Ovary (tissue), 9 donors: ENCODE measurements around the gene HERC6. TPM values are rescaled to one million over a fixed set of nuclear protein-coding genes. Genes with fewer than 3 reads are reported as not detected.
A peak's percentile ranks its signal among the peaks of the same experiment; 100 is the strongest.

Experiments
- DNase-seq, 5 donors: peaks; one replicate each; pipeline ENCODE4 v3.0.0-alpha.2; 2019 to 2020
- H3K27ac ChIP-seq, 2 donors: fragments of 200-600 bp; one replicate each; pipeline versions ENCODE4 v1.5.1 to v1.8.0; 2019 to 2022
- H3K27me3 ChIP-seq: fragments of 200-600 bp; one replicate; pipeline ENCODE4 v1.8.0; 2022
- H3K36me3 ChIP-seq: fragments of 200-600 bp; sonication (generic); one replicate; pipeline ENCODE4 v1.5.1; 2019
- H3K4me1 ChIP-seq: one replicate; pipeline ENCODE4 v1.8.1; 2013; ENCODE audit warnings: mild to moderate bottlenecking, moderate library complexity; ENCODE audit not compliant: insufficient read depth
- H3K4me3 ChIP-seq: fragments of 200-600 bp; sonication (generic); one replicate; pipeline ENCODE4 v1.5.1; 2017
- H3K9me3 ChIP-seq, 2 donors: fragments of 200-600 bp in 1 of 2; sonication (generic) in 1 of 2; one replicate each; pipeline versions ENCODE4 v1.5.1 to v1.8.1; 2013 to 2019; ENCODE audit warnings: mild to moderate bottlenecking in 1 of 2, moderate library complexity in 1 of 2
- EP300 ChIP-seq: sonication (generic); formaldehyde crosslinking; IDR thresholded peaks from one replicate; pipeline ENCODE4 v1.6.1; 2017; ENCODE audit warnings: antibody characterized with exemption
- POLR2A ChIP-seq: fragments of 450-650 bp; IDR thresholded peaks from one replicate; pipeline ENCODE4 v1.6.1; 2017; ENCODE audit warnings: antibody characterized with exemption, mild to moderate bottlenecking, moderate library complexity
- WGBS, 3 donors: extraction: QIAGEN DNeasy Blood & Tissue Kit in 1 of 3; methylation state at CpG; one replicate each; pipeline versions ENCODE4 v1.1.5 to v1.1.7; 2013 to 2017; 5-methylcytosine and 5-hydroxymethylcytosine counted together
- intact Hi-C, 4 donors: fragments of 100-400 bp; cut with DNase I; formaldehyde crosslinking; loops; one replicate each; pipeline versions ENCODE4 v1.11.0 to v1.15.1; 2022 to 2023
- polyA plus RNA-seq, 2 donors: library from polyadenylated mRNA; stranded (reverse); fragments of 200-250 nt in 1 of 2; fragments of 350-450 nt in 1 of 2; fragmentation: Illumina TruSeq in 1 of 2; extraction: RNeasy Lipid Tissue Mini Kit (QIAGEN cat#74804) in 1 of 2; gene quantifications; one replicate each; pipeline ENCODE4 v1.2.3, GENCODE V29; 2013 to 2014
- total RNA-seq, 7 donors: library from RNA; depleted of rRNA in 2 of 7; stranded (reverse); fragments of >200 nt in 2 of 7; fragmentation: NEBNext Ultra II Directional in 3 of 7; extraction: Animal tissue kit (Norgen Biotek cat#: 25700) in 3 of 7; gene quantifications; one replicate each; pipeline versions ENCODE4 v1.1.0 to v1.2.4, GENCODE V29; 2016 to 2023
- TF ChIP-seq, protein P1 (sequence below), 3 donors: fragments of 450-650 bp in 2 of 3; fragments of 200-600 bp in 1 of 3; IDR thresholded peaks; one replicate each; pipeline versions ENCODE4 v1.5.1 to v1.8.0; 2016 to 2022; ENCODE audit warnings: antibody characterized with exemption in 3 of 3, mild to moderate bottlenecking in 1 of 3
- donor health status: DM: no; HTN: no; CAD: no; lungs with moderate emphysema.
- donor health status: DM: no; HTN: no; CAD: no.
- donor health status: Bipolar disorder and iron deficiency.
- donor health status: DM: yes; HTN: yes; CAD: no.
- donor health status: DM: no; HTN: no; CAD: no.
- donor health status: DM: yes; HTN: yes; CAD: no.

The HERC6 gene
- total and polyA plus RNA-seq, 9 donors, result 9.1 to 24.5 (median 10.8) TPM

DNA sequence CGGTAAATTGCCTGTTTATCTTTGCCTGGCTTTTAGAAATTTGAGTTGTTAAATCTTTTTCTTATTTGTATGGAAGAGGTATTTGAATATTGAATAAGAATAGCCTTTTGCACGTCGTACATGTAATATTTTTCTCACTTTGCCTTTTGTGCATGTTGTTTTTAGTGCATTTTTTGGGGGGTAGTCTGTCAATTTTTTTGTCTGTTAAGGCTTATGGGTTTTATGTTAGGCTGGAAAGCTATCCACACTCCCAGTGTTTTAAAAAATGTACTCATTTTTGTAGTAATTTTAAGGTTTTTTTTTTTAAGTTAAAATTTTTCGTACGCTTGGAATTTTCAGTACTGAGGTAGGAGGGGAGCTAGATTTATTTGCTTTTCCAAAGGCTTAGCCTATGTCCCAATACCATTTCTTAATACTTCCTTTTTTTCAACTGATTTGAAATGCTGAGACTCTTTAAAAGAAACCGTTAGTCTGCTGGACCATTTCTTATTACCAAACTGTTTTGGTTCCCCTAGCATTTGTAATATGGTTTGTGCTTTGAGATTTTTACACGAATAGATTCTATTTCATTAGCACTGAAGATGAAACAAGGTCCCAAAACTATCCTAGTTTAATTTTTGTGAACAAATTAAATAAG, 79.6 kb downstream of the HERC6 start:
- intact Hi-C loops, result loop anchor here in 2 of 4 donors (5.0 to 10.0 kb wide), 3 partner anchors 83 to 243 kb away; partner anchors contain the start of genes HERC6 (in 2 of the 2) and PPM1K (in 1 of the 2)
- Histone ChIP-seq H3K36me3 (no peaks in the 10 kb centered on the region), H3K27ac (peak overlapping the region in 1 of 2 donors; percentile 92), H3K27me3 (no peaks in the 10 kb centered on the region), H3K4me1 (no peaks in the 10 kb centered on the region), H3K9me3 (no peaks in the 10 kb centered on the region), H3K4me3 (peak overlapping the region; percentile 92)
- TF ChIP-seq EP300 (no peak), POLR2A (no peak)
- TF ChIP-seq, protein P1, sequence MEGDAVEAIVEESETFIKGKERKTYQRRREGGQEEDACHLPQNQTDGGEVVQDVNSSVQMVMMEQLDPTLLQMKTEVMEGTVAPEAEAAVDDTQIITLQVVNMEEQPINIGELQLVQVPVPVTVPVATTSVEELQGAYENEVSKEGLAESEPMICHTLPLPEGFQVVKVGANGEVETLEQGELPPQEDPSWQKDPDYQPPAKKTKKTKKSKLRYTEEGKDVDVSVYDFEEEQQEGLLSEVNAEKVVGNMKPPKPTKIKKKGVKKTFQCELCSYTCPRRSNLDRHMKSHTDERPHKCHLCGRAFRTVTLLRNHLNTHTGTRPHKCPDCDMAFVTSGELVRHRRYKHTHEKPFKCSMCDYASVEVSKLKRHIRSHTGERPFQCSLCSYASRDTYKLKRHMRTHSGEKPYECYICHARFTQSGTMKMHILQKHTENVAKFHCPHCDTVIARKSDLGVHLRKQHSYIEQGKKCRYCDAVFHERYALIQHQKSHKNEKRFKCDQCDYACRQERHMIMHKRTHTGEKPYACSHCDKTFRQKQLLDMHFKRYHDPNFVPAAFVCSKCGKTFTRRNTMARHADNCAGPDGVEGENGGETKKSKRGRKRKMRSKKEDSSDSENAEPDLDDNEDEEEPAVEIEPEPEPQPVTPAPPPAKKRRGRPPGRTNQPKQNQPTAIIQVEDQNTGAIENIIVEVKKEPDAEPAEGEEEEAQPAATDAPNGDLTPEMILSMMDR (IDR thresholded peaks at IDR 0.05), result no peak
- WGBS, 3 donors, result 11 to 17% (median 12%) methylated on average over 7 of the region's 7 CpGs
- DNase-seq, result no peak

DNA sequence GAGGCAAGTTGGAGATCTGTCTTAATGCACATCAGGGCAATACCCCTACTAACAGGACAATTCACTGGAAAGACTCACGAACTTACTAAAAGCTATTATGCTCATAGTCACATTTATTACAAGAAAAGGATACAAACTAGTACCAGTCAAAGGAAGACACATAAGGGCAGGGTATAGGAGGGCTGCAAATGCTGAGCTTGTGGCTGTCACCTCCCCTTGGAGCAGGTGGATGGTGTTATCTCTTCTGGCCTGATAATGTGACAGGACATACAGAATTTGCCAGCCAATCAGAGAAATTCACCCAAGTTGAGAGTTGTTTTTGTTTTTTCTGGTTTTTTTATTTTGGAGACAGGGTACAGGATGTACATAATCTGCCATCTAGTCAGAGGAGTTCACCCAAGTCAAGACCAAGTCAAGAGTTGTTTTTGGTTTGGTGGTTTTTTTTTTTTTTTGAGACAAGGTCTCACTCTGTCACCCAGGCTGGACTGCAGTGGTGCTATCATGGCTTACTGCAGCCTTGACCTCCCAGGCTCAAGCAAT, 87.1 kb downstream of the HERC6 start:
- no peaks in the 10 kb centered on the region for H3K36me3 ChIP-seq

DNA sequence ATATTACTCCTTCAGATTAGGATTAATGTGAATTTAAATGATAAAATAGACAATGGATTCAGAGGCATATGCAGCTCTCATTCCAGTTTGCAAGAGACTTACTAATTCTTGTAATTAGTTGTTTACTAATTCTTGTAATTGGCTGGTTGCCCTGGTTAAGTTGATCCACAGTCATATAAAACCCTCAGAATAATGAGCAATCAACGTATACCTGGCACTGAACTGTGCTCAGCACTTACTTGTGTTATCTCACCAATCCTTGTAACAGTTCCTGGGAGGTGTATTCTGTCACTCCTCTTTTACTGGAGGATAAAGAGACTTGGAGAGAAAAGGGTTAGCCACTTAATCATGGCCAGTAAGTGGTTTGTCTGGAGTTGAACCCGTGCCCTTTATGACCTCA, 88.7 kb downstream of the HERC6 start:
- Histone ChIP-seq H3K27me3 (no peaks in the 10 kb centered on the region), H3K27ac (no peak overlapping the region), H3K36me3 (no peaks in the 10 kb centered on the region), H3K4me3 (no peak overlapping the region), H3K4me1 (no peaks in the 10 kb centered on the region), H3K9me3 (no peaks in the 10 kb centered on the region)
- no peak for DNase-seq
- TF ChIP-seq, protein P1 (IDR thresholded peaks at IDR 0.05), result no peak
- TF ChIP-seq POLR2A (no peak), EP300 (no peak)
- WGBS, 3 donors, result 76 to 89% (median 85%) methylated on average over 2 of the region's 2 CpGs
- intact Hi-C loops, result no loop called here

More for the DNA sequence above, 87.1 kb downstream of the HERC6 start:
- 93 to 98% (median 94%) methylated on average over 1 of the region's 1 CpG for WGBS, 3 donors
- Histone ChIP-seq H3K27ac (no peak overlapping the region), H3K27me3 (no peaks in the 10 kb centered on the region), H3K4me1 (no peaks in the 10 kb centered on the region), H3K4me3 (no peak overlapping the region), H3K9me3 (no peaks in the 10 kb centered on the region)
- TF ChIP-seq POLR2A, result no peak
- TF ChIP-seq, protein P1 (IDR thresholded peaks at IDR 0.05), result no peak
- DNase-seq, result no peak
- intact Hi-C loops, result no loop called here

DNA sequence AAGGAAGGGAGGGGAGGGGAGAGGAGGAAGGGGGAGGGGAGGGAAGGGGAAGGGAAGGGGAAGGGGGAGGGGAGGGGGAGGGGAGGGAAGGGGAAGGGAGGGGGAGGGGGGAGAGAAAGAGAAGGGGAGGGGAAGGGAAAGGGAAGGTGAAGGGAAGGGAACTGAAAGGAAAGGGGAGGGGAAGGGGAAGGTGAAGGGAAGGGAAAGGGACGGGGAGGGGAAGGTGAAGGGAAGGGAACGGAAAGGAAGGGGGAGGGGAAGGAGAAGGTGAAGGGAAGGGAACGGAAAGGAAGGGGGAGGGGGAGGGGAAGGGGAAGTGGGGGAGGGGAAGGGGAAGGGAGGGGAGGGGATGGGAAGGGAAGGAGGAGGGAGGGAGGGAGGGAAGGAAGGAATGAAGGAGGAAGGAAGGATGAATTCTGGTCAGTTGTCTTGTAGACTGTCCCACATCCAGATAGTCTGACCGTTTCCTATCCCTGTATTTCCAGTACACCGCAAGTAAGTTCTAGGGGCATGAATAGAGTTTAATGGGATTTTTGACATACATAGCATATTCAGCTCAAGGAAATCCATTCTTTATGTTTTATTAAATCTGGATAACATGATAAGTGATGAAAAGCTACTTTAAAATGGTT, 98.7 kb downstream of the HERC6 start:
- Histone ChIP-seq H3K4me1 (no peaks in the 10 kb centered on the region), H3K27me3 (no peaks in the 10 kb centered on the region), H3K36me3 (no peaks in the 10 kb centered on the region), H3K9me3 (no peaks in the 10 kb centered on the region), H3K27ac (no peak overlapping the region), H3K4me3 (no peak overlapping the region)
- no peak for DNase-seq
- TF ChIP-seq POLR2A (no peak), EP300 (no peak)
- TF ChIP-seq, protein P1 (IDR thresholded peaks at IDR 0.05), result no peak
- intact Hi-C loops, result no loop called here
- WGBS, 3 donors, result 89 to 96% (median 94%) methylated on average over 3 to 5 of the region's 5 CpGs
